NCI-H2227 treated with DMSO at 0.1 percent for 48 hours (cell line): ENCODE data around the gene PIK3IP1.
"Not testable (repeated sequence)": the region's sequence is repeated elsewhere in the genome, so short reads cannot be mapped to it uniquely, and the experiment has no call there.

Source experiments
- DNase-seq: peaks from one replicate; lab custom pipeline; 2025; lab: John Stamatoyannopoulos, UW

Gene PIK3IP1

GRCh38 chr22:31292236-31292989 is at the start of gene PIK3IP1:
Gene PIK3IP1 (minus strand): TSS chr22:31292488. CDS start chr22:31292344, 144 bp downstream.
- DNase-seq: peak; percentile 28

GRCh38 chr22:31341386-31342088 is 49.2 kb upstream of the PIK3IP1 start:
- DNase-seq: no peak

GRCh38 chr22:31340765-31341247 is 48.5 kb upstream of the PIK3IP1 start:
- no peak for DNase-seq

GRCh38 chr22:31340360-31340759 is 48.1 kb upstream of the PIK3IP1 start:
- DNase-seq: no peak

- DNase-seq: no peak
Observed at GRCh38 chr22:31339148-31339832, 47.0 kb upstream of the PIK3IP1 start.

- no peak for DNase-seq
Observed at GRCh38 chr22:31337178-31337577, 44.9 kb upstream of the PIK3IP1 start.

GRCh38 chr22:31334329-31334728 is 42.0 kb upstream of the PIK3IP1 start:
- no peak for DNase-seq

- DNase-seq: no peak
Observed at GRCh38 chr22:31333641-31334040, 41.4 kb upstream of the PIK3IP1 start.

GRCh38 chr22:31332886-31333285 is 40.6 kb upstream of the PIK3IP1 start:
- no peak for DNase-seq

- no peak for DNase-seq
Observed at GRCh38 chr22:31332010-31332409, 39.7 kb upstream of the PIK3IP1 start.

- no peak for DNase-seq
Observed at GRCh38 chr22:31329453-31330215, 37.3 kb upstream of the PIK3IP1 start.

- DNase-seq: no peak
Observed at GRCh38 chr22:31329029-31329428, 36.7 kb upstream of the PIK3IP1 start.

GRCh38 chr22:31328544-31328960 is 36.3 kb upstream of the PIK3IP1 start:
- no peak for DNase-seq

GRCh38 chr22:31327806-31328543 is 35.7 kb upstream of the PIK3IP1 start:
- DNase-seq: no peak

- no peak for DNase-seq
Observed at GRCh38 chr22:31326877-31327276, 34.6 kb upstream of the PIK3IP1 start.

- no peak for DNase-seq
Observed at GRCh38 chr22:31323578-31324550, 31.6 kb upstream of the PIK3IP1 start.

GRCh38 chr22:31321421-31321820 is 29.1 kb upstream of the PIK3IP1 start:
- DNase-seq: no peak

GRCh38 chr22:31314220-31314619 is 21.9 kb upstream of the PIK3IP1 start:
- DNase-seq: not testable (repeated sequence)

GRCh38 chr22:31313366-31314147 is 21.3 kb upstream of the PIK3IP1 start:
- DNase-seq: no peak
